Hematopoietic multipotent progenitor cell treated with erythropoietin and hydrocortisone succinate and interleukin-3 and kit ligand, for 8 days (in vitro differentiated cells): ENCODE measurements around the gene PPIF.
"Not testable (repeated sequence)": the region's sequence is repeated elsewhere in the genome, so short reads cannot be mapped to it uniquely, and the experiment has no call there.

ENCODE experiments used
- DNase-seq: peaks from one replicate; pipeline ENCODE4 v3.0.0-alpha.2; 2015

PPIF gene

DNA sequence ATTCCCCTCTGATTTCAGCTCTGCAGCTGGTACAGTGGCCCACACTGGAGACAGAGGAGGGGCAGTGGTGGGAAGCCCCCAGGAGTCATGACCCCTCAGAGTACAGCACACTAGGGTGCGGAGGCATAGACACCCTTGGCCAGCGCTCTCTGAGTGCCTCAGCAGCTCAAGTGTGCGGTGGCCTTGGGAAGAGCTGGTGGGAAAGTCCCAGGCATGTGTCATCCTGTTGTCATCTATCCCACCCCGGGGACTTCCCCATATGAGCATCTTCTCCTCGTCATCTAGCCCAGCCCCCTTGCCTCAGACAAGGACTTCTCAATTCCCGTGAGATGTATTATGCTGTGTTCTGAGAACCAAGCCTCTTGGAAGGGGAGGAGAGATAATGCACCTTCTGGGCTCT lies 15.6 kb upstream of the PPIF start:
- peak; percentile 27 for DNase-seq

DNA sequence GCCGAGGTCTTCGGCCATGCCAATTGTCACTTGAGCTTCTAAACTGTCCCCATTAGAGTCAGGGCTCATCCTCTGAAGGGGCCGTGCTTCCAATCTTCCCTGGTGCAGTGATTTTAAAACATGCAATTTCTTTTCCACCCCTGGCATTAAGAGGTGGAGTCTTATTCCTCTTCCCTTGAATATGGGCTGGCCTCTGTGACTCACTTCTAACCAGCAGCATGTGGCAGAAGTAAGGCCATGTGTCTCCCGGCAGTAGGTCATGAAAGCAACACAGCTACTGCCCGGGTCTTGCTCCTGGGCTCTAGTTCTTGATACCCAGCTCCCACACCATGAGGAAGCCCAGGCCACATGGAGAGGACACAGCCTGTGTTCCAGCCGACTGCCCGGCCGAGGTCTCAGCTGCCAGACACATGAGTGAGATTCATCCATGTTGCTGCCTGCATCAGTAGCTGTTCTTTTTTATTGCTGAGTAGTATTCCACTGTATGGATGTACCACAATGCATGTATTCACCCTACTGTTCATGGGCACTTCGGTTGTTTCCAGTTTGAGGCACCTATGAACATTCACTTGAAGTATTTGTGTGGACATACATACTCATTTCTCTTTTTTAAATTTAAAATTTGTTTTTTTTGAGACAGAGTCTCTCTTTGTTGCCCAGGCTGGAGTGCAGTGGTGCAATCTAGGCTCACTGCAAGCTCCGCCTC lies 14.5 kb upstream of the PPIF start:
- not testable (repeated sequence) for DNase-seq

DNA sequence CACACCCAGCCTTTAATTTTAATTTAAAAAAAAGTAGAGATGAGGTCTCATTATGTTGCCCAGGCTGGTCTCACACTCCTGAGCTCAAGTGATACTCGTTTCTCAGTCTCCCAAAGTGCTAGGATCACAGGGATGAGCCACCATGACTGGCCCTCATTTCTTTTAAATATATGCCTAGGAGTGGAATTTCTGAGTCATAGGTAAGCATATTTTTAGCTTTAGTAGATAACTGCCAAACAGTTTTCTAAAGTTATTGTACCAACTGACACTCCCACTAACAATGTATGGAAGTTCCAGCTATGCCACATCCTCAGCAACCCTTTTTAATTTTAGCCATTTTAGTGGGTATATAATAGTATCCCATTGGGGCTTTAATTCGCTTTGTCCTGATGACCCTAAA lies 13.8 kb upstream of the PPIF start:
- no peak for DNase-seq

DNA sequence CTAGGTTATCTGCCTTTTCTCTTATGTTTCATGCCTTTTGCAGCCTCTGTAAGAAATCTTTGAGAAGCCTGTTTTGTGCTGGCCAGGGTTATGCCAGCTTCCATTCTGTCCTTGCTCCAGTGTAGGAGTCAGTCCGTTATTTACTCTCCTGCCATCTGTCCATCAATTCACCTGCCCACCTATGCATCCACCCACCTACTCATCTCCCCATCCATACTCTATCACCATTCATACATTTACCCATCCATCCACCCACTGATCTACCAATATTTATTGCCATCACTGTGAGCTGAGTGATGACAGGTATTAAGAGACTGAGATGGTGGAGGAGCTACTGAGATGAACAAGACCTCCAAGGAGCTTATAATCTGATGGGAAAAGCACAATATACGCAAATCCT lies 12.7 kb upstream of the PPIF start:
- no peak for DNase-seq

DNA sequence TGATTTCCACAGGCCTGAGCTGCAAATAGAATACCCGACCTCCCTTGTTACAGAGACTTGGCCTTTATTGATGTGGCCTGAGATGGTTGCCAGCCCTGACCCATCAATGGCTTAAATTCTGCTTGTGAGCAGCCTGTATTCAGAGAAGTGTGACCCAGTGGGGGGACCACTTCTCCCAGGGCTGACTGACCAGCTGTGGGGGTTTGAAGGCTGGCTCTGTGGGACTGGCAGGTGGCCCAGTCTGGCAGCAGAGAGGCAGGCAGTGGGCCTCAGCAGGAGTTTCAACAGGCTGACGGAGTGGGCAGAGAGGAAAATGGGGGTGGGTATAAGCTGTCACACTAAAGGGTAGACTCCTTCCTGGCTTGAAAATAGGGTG lies 12.2 kb upstream of the PPIF start:
- DNase-seq = no peak

DNA sequence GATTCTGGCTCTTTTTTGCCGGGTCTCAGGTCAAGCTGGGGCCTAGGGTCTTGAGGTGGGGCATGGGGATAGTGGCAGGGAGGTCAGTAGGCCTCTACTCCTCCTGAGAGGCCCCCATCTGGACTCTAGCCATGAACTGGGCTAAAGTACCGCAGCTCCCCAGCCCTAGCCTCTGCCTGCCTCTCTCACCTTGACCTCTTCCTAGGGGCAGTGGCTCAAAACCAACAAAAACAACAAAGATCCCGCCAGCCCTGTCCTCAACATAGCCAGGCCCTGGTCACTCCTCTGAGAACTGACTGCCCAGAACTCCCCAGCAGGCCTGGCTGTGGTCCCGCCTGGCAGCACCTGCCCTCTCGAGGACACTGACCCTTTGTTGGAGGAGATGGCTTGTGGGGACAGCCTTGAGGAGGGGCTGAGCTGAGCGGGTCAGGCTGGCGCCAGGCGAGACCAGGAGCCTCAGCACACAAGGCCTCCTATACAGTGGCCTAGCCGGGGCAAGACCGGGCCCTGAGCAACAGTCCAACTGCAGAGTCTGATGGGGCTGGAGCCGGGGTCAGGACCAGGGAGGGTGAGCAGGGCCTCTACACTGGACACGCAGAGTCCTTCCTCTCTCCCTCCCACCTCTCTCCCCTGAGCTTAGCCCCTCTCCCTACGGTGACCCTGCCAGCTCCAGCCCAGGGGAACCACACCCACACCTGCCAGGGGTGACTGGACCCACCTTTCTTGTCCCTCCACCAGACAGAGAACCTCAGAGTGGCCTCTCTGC lies 11.6 kb upstream of the PPIF start:
- DNase-seq = no peak

DNA sequence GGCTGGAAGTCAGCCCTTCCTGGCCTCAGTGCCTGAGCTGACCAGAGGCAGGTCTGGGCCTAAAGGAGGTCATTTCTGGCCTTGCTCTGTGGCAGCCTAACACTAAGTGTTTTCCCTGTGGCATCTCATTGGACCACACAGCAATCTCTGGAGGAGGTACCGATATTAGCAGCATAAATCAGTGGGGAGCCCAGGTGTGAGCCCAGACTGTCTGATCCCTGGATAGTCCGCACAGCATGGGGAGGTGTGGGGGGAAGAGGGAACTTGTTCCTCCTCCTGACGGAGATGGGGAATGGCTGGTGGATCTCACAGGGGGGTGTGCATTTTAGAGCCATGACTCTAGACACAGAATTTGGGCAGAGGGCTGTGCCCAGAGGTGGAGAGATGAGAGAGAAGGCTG lies 11.0 kb upstream of the PPIF start:
- DNase-seq = no peak

DNA sequence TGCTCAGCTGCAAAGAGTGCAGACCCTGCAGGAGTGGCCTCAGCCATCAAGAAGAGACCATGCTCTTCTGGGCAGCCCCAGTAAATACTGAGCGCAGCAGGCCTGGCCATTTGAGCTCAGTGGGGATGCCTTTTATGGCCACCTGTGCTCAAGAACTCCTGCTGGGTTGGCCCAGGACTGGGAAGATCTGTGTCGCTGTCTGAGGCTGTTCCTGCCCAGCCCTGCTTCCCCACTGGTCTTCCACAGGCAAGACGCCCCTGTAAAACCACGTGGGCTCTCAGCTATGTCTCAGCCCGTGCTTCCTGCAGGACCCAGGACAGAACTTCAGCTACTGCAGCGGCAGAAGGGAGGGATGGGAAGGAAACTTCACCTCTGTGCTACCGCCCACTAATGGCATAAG lies 10.5 kb upstream of the PPIF start:
- DNase-seq = no peak

DNA sequence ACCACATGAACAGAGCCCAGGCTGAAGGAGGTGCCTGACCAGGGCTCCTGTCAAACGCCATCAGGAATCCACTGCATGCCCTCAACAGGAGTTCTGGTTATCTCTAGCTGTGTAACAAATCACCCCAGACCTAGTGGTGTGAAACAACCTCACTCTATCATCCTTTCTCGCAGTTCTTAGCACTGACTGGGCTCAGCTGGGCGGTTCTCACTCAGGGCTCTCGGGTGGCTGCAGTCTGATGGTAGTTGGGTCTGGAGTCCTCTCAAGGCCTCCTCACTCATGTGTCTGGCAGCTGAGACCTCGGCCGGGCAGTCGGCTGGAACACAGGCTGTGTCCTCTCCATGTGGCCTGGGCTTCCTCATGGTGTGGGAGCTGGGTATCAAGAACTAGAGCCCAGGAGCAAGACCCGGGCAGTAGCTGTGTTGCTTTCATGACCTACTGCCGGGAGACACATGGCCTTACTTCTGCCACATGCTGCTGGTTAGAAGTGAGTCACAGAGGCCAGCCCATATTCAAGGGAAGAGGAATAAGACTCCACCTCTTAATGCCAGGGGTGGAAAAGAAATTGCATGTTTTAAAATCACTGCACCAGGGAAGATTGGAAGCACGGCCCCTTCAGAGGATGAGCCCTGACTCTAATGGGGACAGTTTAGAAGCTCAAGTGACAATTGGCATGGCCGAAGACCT lies 9.3 kb upstream of the PPIF start:
- not testable (repeated sequence) for DNase-seq

DNA sequence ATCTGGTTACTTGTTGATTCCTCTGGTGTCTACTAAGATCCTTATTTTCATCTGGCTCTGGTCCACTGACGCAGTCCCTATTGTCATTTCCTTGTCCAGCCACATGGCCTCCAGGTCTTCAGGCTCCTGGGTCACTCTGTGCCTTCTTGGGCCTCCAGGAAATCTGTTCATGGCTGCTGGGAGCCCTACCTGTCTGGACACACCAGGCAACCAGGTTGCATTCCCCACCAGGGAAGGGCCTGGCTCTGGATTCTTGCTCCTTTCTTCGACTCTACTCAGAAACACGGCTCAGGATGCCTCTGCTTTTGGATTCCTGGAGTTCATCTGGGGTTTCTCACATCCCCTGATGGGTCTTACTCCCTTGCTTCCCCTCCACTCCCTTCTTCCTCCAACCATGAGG lies 8.0 kb upstream of the PPIF start:
- DNase-seq = no peak

DNA sequence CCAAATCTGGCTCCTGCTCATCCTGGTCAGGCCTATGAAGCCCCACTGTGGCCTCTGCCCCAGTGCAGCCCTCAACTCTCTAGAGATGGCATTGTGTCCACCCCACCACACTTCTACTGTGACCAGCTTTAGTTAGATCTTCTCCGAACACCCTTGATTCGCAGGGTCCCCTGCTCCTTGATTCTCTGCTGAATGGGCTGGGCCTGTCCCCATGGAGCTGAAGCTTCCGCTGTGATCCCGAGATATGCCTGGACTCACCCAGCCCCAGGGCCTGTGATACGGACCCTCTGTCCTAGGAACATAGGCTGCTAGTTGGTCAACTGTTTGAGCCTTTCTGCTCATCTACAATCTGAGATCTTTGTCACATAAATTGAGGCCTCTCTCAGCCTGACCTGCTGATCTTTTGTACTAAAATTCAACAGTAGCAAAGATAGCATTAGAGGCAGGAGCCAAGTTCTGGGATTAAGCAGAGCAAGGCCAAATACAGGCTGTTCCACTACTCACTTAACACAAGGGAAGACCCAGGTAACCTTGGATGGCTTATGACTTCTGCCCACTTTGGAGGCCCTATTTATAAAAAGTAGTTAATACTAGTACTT lies 6.5 kb upstream of the PPIF start:
- DNase-seq = no peak

DNA sequence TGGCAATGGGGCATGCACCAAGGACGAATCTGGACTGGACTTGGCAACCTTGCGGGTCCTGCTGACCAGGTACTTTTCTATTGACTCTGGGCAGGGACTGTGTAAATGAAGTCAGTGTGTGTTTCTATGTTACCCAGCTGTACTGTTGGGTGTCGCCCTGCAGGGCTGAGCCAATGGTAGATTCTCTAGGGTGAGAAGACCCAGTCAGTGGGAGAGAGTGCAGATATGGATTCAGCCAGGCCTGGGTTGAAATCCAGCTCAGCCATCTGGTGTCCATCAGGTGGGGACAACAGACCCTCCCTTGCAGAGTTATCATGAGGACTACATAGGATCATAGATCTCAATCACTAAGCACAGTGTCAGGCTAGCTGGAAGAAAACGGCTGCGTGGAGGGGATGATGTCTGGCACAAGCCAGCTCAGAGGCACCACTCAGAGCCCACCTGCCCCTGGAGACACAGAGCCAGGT lies 4.9 kb upstream of the PPIF start:
- no peak for DNase-seq

DNA sequence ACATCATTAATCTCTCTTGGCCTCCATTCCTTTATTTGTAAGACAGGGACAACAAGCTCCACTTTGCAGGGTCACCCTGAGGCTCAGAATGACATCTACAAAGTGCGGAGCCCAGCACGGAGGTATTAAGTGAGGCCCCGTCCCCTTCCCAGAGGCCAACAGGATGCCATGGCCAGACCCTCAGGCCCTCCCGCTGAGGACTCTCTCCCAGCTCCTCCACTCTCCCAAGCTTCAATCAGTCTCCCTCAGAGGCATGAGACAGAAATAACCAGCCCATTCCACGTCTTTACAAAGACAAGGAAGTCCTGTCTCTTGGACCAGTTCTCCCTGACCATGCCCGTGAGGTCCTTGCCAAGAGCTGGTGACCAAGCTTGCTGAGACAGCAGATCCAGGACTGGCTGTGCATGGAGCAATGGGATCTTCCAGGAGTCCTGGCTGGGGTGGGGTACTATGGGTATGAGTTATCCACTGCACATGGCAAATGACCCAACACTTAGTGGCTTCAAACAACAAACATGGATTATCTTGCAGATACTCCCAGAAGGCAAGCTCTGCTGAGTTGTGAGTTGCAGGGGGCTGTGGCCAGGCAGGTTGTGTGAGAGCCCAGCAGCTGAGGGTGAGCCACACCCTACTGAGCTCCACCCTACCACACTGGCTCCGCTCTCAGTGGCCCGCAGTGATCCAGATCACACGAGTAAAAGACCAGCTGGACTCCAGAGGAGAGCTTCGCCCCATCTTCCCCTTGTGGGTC lies 4.3 kb upstream of the PPIF start:
- peak; percentile 49 for DNase-seq

DNA sequence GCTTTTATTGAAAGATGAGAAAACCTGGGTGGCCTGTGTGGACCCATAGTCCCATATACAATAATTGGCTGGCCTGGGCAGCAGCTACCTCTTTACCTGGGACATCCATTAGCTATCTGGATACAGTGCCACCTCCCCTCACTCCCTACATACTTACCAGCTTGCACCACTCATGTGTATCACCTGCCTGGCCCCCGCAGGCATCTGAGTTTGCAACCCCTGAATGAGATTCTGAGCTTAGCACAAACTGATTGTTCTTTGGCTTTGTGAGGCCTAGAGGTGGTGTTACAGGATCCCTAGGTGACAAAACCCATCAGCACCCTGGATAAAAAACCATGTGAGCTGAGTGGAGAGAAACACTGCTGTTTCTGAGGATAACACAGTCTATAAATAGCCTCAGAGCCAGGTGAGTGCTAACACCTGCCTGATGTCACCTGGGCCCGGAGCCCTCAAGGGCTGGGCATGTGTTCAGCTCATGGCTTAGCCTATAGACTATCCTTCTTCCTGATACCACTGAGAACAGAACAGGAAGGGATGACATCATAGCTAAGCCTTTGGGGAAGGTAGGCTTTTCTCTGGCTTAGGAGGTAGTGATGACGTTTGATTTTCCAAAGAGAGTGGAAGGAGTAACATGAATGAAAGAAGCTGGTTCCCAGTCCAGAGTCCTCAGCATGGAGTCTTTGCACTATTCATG lies 2.6 kb upstream of the PPIF start:
- DNase-seq = no peak

DNA sequence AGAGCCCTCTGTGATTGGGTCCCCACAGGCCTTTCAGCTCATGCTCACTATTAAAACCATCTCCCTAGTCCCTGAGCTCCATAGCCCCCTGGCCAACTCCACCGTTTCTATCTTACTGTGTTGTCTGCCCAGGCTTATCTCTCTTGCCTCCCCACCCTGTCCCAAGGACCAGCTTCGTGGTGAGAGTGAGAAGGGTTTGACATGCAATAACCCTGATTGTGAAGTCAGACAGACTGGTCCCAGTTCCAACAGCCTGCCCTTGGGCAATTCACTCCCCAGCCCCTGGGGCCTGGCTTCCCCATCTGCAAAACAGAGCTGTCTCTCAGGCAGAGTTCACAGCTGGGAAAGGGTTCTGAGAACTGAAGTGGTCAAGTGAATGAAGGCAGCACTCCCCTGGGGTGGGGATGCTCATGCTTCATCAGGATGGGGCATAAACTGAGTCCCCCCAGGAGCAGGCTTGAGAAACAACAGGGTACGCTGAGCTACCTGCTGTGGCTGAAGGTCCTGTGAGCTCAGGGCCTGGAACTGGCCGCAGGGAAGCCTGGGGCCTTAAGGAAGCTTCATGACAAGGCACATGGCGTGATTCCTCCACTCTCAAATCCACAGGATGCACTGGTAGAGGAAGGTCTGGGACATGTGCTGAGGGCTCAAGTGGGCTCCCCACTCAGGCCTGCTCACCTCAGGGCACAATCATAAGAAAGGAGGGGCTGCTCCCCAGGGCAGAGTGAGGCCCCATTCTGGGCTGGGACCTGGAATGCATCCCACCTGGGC lies 1.8 kb upstream of the PPIF start:
- peak; percentile 64 for DNase-seq

DNA sequence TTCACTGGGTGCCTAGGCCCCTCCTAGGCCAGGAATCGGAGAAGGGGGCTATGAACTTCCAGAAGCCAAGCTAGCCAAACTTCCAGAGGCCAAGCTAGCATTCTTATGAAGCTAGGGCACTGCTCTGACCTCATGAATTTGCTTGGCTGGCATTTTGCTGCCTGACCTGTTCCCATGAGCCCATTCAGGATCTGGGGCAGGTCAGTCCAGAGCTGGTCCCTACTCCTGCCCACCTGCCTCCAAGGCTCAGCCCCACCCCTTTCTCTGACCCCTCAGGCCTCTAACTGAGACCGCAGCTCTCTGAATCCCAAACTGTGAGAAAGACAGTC lies 1.3 kb upstream of the PPIF start:
- no peak for DNase-seq

DNA sequence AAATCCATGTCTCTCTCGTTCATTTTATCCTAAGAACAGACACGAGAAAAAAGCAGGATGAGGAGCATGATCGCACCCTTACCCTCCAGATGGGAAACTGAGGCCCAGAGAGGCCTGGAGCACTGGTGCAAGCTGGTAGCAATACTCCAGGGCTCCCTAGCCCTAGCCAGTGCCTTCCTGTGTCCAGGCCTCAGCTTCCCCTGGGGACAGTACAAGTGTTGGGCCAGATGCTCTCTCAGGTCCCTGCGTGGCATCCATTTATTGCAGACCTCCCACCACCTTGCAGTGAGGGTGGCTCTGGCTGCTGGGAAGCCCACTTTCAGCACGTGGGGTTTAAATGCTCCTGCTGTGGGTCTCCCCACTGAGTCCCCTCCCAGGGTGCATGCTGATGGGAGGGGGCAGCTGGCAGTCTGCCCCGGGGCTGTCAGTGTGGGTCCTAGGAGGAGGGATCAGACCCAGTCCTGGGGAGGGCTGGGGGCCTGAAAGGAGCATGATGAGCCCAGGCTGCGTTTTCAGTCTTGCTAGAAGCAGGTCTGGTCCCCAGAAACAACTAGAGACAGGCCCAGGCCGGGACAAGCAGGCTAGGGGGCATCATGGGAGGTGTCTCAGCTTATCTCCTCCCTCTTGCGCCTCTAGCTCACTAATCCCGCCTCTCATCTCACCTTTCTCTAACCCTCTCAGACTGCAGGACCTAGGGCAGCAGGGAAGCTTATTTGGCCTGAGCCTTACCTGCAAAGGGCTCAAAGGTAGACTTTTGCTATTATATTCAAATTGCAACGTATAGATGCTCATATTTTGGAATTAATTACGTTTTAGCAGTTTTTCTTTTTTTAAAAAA lies 662 bp upstream of the PPIF start:
- DNase-seq = no peak

DNA sequence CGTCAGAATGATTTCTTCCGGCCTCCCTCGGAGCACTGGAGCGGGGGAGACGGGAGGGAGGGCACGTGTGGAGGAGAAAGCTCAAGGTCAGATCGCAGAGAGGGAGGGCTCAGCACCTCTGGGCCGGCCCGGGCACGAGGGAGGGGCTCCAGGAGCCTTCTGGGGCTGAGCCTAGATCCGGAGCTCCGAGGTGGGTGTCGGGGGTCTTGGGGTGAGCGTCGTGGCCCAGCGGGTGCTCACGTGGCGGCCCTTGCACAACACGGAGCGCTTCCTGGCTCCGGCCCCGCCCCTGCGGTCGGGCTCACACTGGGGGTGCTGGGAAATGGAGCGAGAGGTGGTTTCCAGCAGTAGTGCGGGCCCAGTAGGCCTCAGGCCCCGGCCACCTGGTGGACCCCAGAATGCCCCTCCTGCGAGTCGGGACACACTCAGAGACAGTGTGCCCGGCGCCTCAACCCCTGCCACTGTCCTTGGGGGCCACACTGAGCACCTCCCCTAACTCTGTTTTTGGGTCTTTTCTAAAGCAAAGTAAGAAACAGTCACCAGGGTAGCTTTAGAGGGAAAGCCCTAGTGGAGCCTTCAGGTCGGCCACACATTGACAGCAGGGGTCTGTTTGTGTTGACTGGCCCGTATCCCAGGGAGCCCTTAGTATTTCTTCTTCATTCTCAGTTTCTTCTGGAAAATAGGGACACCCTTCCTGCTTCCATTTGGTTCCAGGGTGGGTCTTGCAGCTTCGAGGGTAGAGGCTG lies 798 bp downstream of the PPIF start:
- DNase-seq = peak; percentile 80

DNA sequence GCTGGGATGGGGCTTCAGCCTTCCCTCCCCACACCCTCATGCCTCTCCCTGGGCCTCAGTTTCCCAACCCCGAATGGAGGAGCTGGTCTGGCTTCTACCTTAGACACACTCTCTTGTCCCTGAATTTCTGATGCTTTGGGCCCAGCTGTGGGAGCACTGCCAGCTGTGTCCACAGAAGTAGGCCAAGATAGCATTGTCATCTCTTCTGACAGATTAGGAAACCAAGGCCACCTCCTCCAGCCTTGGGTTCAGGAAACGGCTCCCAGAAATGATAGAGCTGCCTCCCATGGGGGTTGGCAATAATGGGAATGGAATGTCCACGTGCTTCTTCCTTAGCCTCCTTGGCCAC lies 1.3 kb downstream of the PPIF start:
- peak; percentile 67 for DNase-seq

DNA sequence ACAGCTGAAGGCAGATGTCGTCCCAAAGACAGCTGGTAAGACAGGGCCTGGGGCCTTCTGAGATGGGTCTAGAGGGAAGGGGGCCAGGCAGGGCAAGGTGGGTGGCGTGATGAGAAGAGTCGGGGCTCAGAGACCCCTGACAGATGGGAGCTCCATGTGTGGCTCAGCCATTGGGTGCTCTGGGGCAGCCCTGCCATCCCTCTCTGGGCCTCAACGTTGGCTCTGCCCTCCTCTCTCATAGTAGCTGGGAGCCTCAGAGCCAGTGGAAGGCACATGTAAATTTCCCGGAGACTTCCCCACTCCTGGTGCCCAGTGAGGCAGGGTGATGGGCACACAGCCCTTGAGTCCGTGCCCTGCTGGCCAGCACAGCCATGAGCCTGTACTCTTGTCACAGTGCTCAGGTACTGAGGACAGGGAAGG lies 1.8 kb downstream of the PPIF start:
- DNase-seq = no peak
